ENCODE measurements around the gene MYBBP1A. TPM values are rescaled to one million over a fixed set of nuclear protein-coding genes. Genes with fewer than 3 reads are reported as not detected.
A peak's percentile ranks its signal among the peaks of the same experiment; 100 is the strongest.

MYBBP1A gene
- total and polyA plus RNA-seq, 9 of the 15 experiments (the other 6 are each of a cell fraction or from before 2014, with no cell fraction given) = 2.0 to 114 (median 47.2) TPM

GRCh38 chr17:4555873-4556759 lies 932 bp upstream of the MYBBP1A start:
- no peak for ATAC-seq
- Histone ChIP-seq H3K27me3 (ENCODE audit: control insufficient read depth in 2 of 2, insufficient read depth in 2 of 2, low read length in 2 of 2) (no peaks in the 10 kb centered on the region), H3K9ac (ENCODE audit: insufficient read depth in 1 of 2, low read depth in 2 of 2, low read length in 2 of 2) (peak overlapping the region; percentile 76 to 77), H3K79me2 (ENCODE audit: control insufficient read depth, insufficient read depth, low read length) (peaks cover 38% of the 10 kb centered on the region), H3K4me2 (ENCODE audit: insufficient read depth, low read length) (peak overlapping the region; percentile 91), H4K20me1 (replicated peaks; ENCODE audit: control insufficient read depth, insufficient read depth, low read length) (no peaks in the 10 kb centered on the region), H3K36me3 (ENCODE audit: control insufficient read depth, insufficient read depth, low read length) (peaks cover 30% of the 10 kb centered on the region; the same call in 2 of the 3 replicates), H3K4me1 (replicated peaks in 1 of 2; ENCODE audit: control insufficient read depth in 2 of 2, insufficient read depth in 2 of 2, low read length in 2 of 2) (peaks cover 3 to 35% of the 10 kb centered on the region in 2 experiments; a peak in 4 of 5 replicates), H3K27ac (ENCODE audit: extremely low read depth, low read depth, low read length) (peak overlapping the region; percentile 83), H3K9me3 (replicated peaks; ENCODE audit: control insufficient read depth, insufficient read depth, low read depth, low read length) (no peaks in the 10 kb centered on the region), H3K4me3 (peak overlapping the region; percentile 62), H2AFZ (ENCODE audit: low read depth, low read length) (peak overlapping the region; percentile 98), H3K9me1 (ENCODE audit: control insufficient read depth, insufficient read depth, low read length) (no peaks in the 10 kb centered on the region)
- ChIA-PET CTCF (ENCODE audit: low intra/inter-chr PET ratio) (no interaction called here), POLR2A (interaction anchor here (0.5 to 1.4 kb wide), 4 partner anchors 18 to 620 kb away, joined by 3 to 5 read pairs (median 3); no protein-coding TSS in a partner anchor)
- in situ Hi-C loops (cut with MboI) (no loop called here), intact Hi-C loops (cut with micrococcal nuclease) (no loop called here)
- FAIRE-seq = no peak
- BruUV-seq (replicated peaks) = no TSS peak
- 67% methylated on average over 10 of the region's 17 CpGs for WGBS (ENCODE audit: insufficient coverage, low coverage, missing lambda C conversion rate)
- no peak for DNase-seq (ENCODE audit: extremely low read depth in 1 of 4, low spot score in 3 of 4)
- TF ChIP-seq RBBP5 (IDR thresholded peaks at IDR 0.05; ENCODE audit: borderline replicate concordance, insufficient read depth, low read length, poor library complexity, severe bottlenecking) = no peak
- TF ChIP-seq ADNP (tag; IDR thresholded peaks at IDR 0.05) = no peak
- TF ChIP-seq FOXK2 (conservative IDR thresholded peaks at IDR 0.05 in 1 of 2, IDR thresholded peaks at IDR 0.05 in 1 of 2; ENCODE audit: low read depth in 2 of 2) = no peak
- no peak for TF ChIP-seq SIN3A (IDR thresholded peaks at IDR 0.05; ENCODE audit: borderline replicate concordance in 2 of 2, control insufficient read depth in 1 of 2, low read depth in 2 of 2, low read length in 2 of 2)
- TF ChIP-seq NKRF (IDR thresholded peaks at IDR 0.05; ENCODE audit: borderline replicate concordance) = no peak
- no peak for TF ChIP-seq HDGF (IDR thresholded peaks at IDR 0.05)
- no peak for TF ChIP-seq ZFP30 (CRISPR knock-in tag; IDR thresholded peaks at IDR 0.05; ENCODE audit: borderline replicate concordance)
- no peak for TF ChIP-seq HDAC6 (IDR thresholded peaks at IDR 0.05; ENCODE audit: low read depth, low read length)
- TF ChIP-seq, protein P1, sequence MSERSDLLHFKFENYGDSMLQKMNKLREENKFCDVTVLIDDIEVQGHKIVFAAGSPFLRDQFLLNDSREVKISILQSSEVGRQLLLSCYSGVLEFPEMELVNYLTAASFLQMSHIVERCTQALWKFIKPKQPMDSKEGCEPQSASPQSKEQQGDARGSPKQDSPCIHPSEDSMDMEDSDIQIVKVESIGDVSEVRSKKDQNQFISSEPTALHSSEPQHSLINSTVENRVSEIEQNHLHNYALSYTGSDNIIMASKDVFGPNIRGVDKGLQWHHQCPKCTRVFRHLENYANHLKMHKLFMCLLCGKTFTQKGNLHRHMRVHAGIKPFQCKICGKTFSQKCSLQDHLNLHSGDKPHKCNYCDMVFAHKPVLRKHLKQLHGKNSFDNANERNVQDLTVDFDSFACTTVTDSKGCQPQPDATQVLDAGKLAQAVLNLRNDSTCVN (CRISPR knock-in tag; IDR thresholded peaks at IDR 0.05) = no peak
- TF ChIP-seq ZNF280B (CRISPR knock-in tag; IDR thresholded peaks at IDR 0.05) = no peak
- TF ChIP-seq CGGBP1 (CRISPR knock-in tag; IDR thresholded peaks at IDR 0.05) = no peak
- TF ChIP-seq ZNF449 (CRISPR knock-in tag; IDR thresholded peaks at IDR 0.05) = no peak
- no peak for TF ChIP-seq RFX7 (CRISPR knock-in tag; IDR thresholded peaks at IDR 0.05)

Data from K562 (cell line).